ENCODE data around the gene OTUD7B. TPM values are rescaled to one million over a fixed set of nuclear protein-coding genes. Genes with fewer than 3 reads are reported as not detected.
A peak's percentile ranks its signal among the peaks of the same experiment; 100 is the strongest.

Gene OTUD7B
- total and polyA plus RNA-seq, 9 of the 15 experiments (the other 6 are each of a cell fraction or from before 2014, with no cell fraction given), result 0.96 to 18.8 (median 7.4) TPM

DNA sequence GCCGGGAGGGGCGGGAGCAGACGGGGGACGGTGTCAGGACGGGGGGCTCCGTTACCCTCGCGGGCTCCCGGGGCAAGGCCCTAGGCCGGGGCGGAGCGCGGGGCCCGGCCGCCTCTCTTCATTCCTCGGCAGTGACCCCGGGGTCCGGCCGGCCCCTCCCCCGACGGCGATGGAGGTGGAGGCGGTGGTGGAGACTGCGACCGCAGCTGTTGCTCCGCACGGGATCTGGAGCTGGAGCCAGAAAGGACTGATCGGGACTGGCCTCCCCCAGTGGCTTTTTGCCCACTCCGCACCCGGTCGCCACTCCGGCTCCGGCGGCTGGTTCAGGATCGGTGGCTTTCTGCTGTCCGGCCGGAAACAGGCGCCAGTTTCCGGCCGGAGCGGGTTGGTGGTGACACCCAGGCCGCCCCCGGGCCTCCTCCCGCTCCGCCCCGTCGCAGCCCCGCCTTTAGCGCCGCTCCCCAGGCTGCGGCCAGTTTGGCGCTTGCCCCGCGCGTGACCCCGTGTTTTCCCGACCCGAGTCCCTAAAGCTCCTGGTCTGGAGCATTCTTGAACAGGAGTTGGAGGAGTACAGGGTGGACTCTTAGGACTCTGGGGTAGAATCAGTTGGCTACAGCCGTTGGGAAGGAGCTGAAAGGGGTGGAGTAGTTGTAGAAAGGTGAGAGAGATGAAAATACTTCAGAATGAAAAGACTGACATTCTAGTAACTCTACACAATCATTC is at the start of gene OTUD7B (continued):
- TF ChIP-seq, protein P1, sequence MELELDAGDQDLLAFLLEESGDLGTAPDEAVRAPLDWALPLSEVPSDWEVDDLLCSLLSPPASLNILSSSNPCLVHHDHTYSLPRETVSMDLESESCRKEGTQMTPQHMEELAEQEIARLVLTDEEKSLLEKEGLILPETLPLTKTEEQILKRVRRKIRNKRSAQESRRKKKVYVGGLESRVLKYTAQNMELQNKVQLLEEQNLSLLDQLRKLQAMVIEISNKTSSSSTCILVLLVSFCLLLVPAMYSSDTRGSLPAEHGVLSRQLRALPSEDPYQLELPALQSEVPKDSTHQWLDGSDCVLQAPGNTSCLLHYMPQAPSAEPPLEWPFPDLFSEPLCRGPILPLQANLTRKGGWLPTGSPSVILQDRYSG (tag; conservative IDR thresholded peaks at IDR 0.05; ENCODE audit: low read depth), result no peak
- TF ChIP-seq ZNF408 (CRISPR knock-in tag; IDR thresholded peaks at IDR 0.05; ENCODE audit: low read depth) (no peak), HNRNPH1 (optimal IDR thresholded peaks at IDR 0.05; ENCODE audit: low read depth, low read length) (no peak), ZNF3 (CRISPR knock-in tag; IDR thresholded peaks at IDR 0.05) (no peak), HDAC2 (IDR thresholded peaks at IDR 0.05) (no peak), CREBBP (IDR thresholded peaks at IDR 0.05; ENCODE audit: low read depth, low read length) (no peak), LARP7 (IDR thresholded peaks at IDR 0.05) (no peak; the same call in 1 of the 2 replicates), CHD1 (IDR thresholded peaks at IDR 0.05; ENCODE audit: low read length) (peak; percentile 89), ZNF174 (CRISPR knock-in tag; IDR thresholded peaks at IDR 0.05) (no peak), NFE2L1 (tag; IDR thresholded peaks at IDR 0.05; ENCODE audit: borderline replicate concordance, low read depth) (no peak), SMAD4 (CRISPR knock-in tag; conservative IDR thresholded peaks at IDR 0.05) (peak; percentile 93)
- TF ChIP-seq, protein P2, sequence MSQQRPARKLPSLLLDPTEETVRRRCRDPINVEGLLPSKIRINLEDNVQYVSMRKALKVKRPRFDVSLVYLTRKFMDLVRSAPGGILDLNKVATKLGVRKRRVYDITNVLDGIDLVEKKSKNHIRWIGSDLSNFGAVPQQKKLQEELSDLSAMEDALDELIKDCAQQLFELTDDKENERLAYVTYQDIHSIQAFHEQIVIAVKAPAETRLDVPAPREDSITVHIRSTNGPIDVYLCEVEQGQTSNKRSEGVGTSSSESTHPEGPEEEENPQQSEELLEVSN (IDR thresholded peaks at IDR 0.05; ENCODE audit: borderline replicate concordance in 1 of 2, extremely low read depth in 1 of 2, insufficient read depth in 1 of 2, insufficient read length in 1 of 2, low read depth in 1 of 2, low read length in 1 of 2, poor library complexity in 1 of 2, severe bottlenecking in 1 of 2), result peak; percentile 46 to 47
- TF ChIP-seq, protein P3, sequence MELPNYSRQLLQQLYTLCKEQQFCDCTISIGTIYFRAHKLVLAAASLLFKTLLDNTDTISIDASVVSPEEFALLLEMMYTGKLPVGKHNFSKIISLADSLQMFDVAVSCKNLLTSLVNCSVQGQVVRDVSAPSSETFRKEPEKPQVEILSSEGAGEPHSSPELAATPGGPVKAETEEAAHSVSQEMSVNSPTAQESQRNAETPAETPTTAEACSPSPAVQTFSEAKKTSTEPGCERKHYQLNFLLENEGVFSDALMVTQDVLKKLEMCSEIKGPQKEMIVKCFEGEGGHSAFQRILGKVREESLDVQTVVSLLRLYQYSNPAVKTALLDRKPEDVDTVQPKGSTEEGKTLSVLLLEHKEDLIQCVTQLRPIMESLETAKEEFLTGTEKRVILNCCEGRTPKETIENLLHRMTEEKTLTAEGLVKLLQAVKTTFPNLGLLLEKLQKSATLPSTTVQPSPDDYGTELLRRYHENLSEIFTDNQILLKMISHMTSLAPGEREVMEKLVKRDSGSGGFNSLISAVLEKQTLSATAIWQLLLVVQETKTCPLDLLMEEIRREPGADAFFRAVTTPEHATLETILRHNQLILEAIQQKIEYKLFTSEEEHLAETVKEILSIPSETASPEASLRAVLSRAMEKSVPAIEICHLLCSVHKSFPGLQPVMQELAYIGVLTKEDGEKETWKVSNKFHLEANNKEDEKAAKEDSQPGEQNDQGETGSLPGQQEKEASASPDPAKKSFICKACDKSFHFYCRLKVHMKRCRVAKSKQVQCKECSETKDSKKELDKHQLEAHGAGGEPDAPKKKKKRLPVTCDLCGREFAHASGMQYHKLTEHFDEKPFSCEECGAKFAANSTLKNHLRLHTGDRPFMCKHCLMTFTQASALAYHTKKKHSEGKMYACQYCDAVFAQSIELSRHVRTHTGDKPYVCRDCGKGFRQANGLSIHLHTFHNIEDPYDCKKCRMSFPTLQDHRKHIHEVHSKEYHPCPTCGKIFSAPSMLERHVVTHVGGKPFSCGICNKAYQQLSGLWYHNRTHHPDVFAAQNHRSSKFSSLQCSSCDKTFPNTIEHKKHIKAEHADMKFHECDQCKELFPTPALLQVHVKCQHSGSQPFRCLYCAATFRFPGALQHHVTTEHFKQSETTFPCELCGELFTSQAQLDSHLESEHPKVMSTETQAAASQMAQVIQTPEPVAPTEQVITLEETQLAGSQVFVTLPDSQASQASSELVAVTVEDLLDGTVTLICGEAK (IDR thresholded peaks at IDR 0.05), result peak; percentile 98
- TF ChIP-seq, protein P3 (CRISPR knock-in tag; IDR thresholded peaks at IDR 0.05), result no peak
- TF ChIP-seq, protein P4, sequence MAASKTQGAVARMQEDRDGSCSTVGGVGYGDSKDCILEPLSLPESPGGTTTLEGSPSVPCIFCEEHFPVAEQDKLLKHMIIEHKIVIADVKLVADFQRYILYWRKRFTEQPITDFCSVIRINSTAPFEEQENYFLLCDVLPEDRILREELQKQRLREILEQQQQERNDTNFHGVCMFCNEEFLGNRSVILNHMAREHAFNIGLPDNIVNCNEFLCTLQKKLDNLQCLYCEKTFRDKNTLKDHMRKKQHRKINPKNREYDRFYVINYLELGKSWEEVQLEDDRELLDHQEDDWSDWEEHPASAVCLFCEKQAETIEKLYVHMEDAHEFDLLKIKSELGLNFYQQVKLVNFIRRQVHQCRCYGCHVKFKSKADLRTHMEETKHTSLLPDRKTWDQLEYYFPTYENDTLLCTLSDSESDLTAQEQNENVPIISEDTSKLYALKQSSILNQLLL (CRISPR knock-in tag; IDR thresholded peaks at IDR 0.05; ENCODE audit: borderline replicate concordance), result no peak

Measured in K562 (cell line).